Neural progenitor cell (in vitro differentiated cells): Measurements from ENCODE around the gene ZNF106. TPM values are rescaled to one million over a fixed set of nuclear protein-coding genes. Genes with fewer than 3 reads are reported as not detected.
A peak's percentile ranks its signal among the peaks of the same experiment; 100 is the strongest.

Experiments
- DNase-seq: peaks from one replicate; pipeline ENCODE4 v3.0.0-alpha.2; 2016; ENCODE audit warnings: low spot score
- H2AFZ ChIP-seq: fragments of 200-600 bp; sonication (generic); replicated peaks from 2 replicates; pipeline ENCODE4 v1.6.1; 2016; ENCODE audit warnings: antibody characterized with exemption
- H3F3A ChIP-seq: fragments of 200-600 bp; sonication (generic); 2 replicates; pipeline ENCODE4 v1.6.1; 2016; ENCODE audit warnings: antibody characterized with exemption, low read depth
- H3K27ac ChIP-seq: fragments of 200-600 bp; sonication (generic); 2 replicates; pipeline ENCODE4 v1.5.1; 2016; ENCODE audit warnings: mild to moderate bottlenecking
- H3K27me3 ChIP-seq: fragments of 200-600 bp; sonication (generic); 2 replicates; pipeline ENCODE4 v1.6.1; 2016; ENCODE audit warnings: mild to moderate bottlenecking, moderate library complexity
- H3K36me3 ChIP-seq: fragments of 200-600 bp; sonication (generic); 2 replicates; pipeline ENCODE4 v1.5.1; 2016
- H3K4me1 ChIP-seq: fragments of 200-600 bp; sonication (generic); 2 replicates; pipeline ENCODE4 v1.6.1; 2016; ENCODE audit warnings: mixed run types
- H3K4me2 ChIP-seq: fragments of 200-600 bp; sonication (generic); 2 replicates; pipeline ENCODE4 v1.6.1; 2016
- H3K4me3 ChIP-seq: fragments of 200-600 bp; sonication (generic); 2 replicates; pipeline ENCODE4 v1.5.1; 2016
- H3K79me2 ChIP-seq: fragments of 200-600 bp; sonication (generic); 2 replicates; pipeline ENCODE4 v1.6.1; 2016; ENCODE audit warnings: low read depth
- H3K9ac ChIP-seq: fragments of 200-600 bp; sonication (generic); 2 replicates; pipeline ENCODE4 v1.6.1; 2016
- H3K9me3 ChIP-seq: fragments of 200-600 bp; sonication (generic); 2 replicates; pipeline ENCODE4 v1.5.1; 2016; ENCODE audit warnings: low read depth
- H4K20me1 ChIP-seq: fragments of 200-600 bp; sonication (generic); 2 replicates; pipeline ENCODE4 v1.6.1; 2016; ENCODE audit warnings: low read depth
- H3K27ac Mint-ChIP-seq: 3 replicates; pipeline ENCODE4 v1.8.0; 2021; ENCODE audit warnings: mixed read lengths
- H3K27me3 Mint-ChIP-seq: 2 replicates; pipeline ENCODE4 v1.8.0; 2022; ENCODE audit warnings: low read depth, mild to moderate bottlenecking, inconsistent platforms, moderate library complexity, mixed read lengths; ENCODE audit not compliant: insufficient read depth
- H3K36me3 Mint-ChIP-seq: 3 replicates; pipeline ENCODE4 v1.8.0; 2021; ENCODE audit warnings: mixed read lengths
- H3K4me1 Mint-ChIP-seq: 3 replicates; pipeline ENCODE4 v1.8.0; 2021; ENCODE audit warnings: mixed read lengths
- H3K4me3 Mint-ChIP-seq: 3 replicates; pipeline ENCODE4 v1.8.0; 2021; ENCODE audit warnings: mild to moderate bottlenecking, moderate library complexity, mixed read lengths
- H3K9me3 Mint-ChIP-seq: 3 replicates; pipeline ENCODE4 v1.8.0; 2020; ENCODE audit warnings: mixed read lengths
- EZH2 ChIP-seq: fragments of 200-600 bp; sonication (generic); IDR thresholded peaks from 2 replicates; pipeline ENCODE4 v1.6.1; 2017; ENCODE audit warnings: antibody characterized with exemption, mild to moderate bottlenecking, moderate library complexity
- EZH2phosphoT487 ChIP-seq: fragments of 200-600 bp; sonication (generic); IDR thresholded peaks from 2 replicates; pipeline ENCODE4 v1.6.1; 2017; ENCODE audit warnings: antibody characterized with exemption
- total RNA-seq: library from RNA; depleted of rRNA; stranded (reverse); fragments of >200 nt; gene quantifications from 2 replicates; pipeline ENCODE4 v1.2.3, GENCODE V29; 2015; ENCODE audit warnings: low replicate concordance
- TF ChIP-seq, protein P1 (sequence below): fragments of 200-600 bp; sonication (generic); IDR thresholded peaks from 2 replicates; pipeline ENCODE4 v1.5.1; 2017; ENCODE audit warnings: antibody characterized with exemption, mild to moderate bottlenecking

The ZNF106 gene
- total RNA-seq, 1 donor from 2014 or later: 72.2 TPM

DNA sequence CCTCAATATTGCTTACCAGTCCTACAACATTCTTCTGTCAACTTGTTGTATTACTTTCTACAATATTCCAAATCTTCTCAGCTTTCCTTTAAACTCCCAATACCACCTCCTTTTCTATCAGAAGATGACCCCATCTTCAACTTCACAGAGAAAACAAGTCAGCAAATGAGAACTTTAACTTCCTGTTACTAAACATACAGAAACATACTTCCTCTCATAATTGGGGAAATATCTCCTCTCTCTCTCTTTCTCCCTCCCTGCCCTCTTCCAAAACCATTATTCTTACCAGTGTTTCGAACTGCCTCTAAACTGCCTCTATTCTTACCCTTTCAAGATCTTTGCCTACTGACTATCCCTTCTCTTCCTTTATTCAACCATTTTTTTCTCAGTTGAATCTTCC is 2.7 kb upstream of the ZNF106 start:
- Histone ChIP-seq H3K4me3 (no peak overlapping the region), H3K4me1 (peaks cover 10% of the 10 kb centered on the region), H3K9ac (no peak overlapping the region), H3K79me2 (peaks cover 49% of the 10 kb centered on the region), H3K27me3 (no peaks in the 10 kb centered on the region), H3K27ac (no peak overlapping the region), H3K4me2 (no peak overlapping the region), H4K20me1 (no peaks in the 10 kb centered on the region), H3F3A (peaks cover 25% of the 10 kb centered on the region), H3K9me3 (no peaks in the 10 kb centered on the region), H2AFZ (no peak overlapping the region), H3K36me3 (no peaks in the 10 kb centered on the region)
- peak overlapping the region; percentile 22 for H3K4me3 Mint-ChIP-seq
- H3K9me3 Mint-ChIP-seq: no peaks in the 10 kb centered on the region
- TF ChIP-seq EZH2 (no peak), EZH2phosphoT487 (no peak)
- TF ChIP-seq, protein P1, sequence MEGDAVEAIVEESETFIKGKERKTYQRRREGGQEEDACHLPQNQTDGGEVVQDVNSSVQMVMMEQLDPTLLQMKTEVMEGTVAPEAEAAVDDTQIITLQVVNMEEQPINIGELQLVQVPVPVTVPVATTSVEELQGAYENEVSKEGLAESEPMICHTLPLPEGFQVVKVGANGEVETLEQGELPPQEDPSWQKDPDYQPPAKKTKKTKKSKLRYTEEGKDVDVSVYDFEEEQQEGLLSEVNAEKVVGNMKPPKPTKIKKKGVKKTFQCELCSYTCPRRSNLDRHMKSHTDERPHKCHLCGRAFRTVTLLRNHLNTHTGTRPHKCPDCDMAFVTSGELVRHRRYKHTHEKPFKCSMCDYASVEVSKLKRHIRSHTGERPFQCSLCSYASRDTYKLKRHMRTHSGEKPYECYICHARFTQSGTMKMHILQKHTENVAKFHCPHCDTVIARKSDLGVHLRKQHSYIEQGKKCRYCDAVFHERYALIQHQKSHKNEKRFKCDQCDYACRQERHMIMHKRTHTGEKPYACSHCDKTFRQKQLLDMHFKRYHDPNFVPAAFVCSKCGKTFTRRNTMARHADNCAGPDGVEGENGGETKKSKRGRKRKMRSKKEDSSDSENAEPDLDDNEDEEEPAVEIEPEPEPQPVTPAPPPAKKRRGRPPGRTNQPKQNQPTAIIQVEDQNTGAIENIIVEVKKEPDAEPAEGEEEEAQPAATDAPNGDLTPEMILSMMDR: no peak
- no peak overlapping the region for H3K27ac Mint-ChIP-seq
- H3K27me3 Mint-ChIP-seq: peaks cover 2% of the 10 kb centered on the region
- H3K36me3 Mint-ChIP-seq: no peaks in the 10 kb centered on the region
- peaks cover 29% of the 10 kb centered on the region for H3K4me1 Mint-ChIP-seq
- DNase-seq: no peak

DNA sequence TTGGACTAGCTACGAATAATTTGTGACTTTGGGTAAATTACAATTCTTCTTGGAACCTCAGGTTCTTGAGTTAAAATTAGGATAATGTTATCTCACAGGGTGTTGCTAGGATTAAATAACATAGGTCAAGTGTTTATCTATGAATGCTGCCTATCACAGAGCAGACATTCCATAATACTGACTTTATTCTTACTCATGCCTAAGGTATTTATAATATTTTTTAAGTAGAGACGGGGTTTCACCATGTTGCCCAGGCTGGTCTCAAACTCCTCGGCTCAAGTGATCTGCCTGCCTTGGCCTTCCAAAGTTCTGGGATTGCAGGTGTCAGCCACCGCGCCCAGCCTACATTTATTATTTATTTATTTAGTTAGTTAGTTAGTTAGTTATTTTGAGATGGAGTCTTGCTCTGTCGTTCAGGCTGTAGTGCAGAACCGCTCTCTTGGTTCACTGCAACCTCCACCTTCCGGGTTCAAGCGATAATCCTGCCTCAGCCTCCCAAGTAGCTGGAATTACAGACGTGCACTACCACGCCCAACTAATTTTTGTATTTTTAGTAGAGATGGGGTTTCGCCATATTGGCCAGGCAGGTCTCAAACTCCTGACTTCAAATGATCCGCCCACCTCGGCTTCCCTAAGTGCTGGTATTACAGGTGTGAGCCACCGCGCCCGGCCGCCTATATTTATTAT is 741 bp upstream of the ZNF106 start:
- Histone ChIP-seq H2AFZ (peak overlapping the region; percentile 97), H3K4me1 (peaks cover 10% of the 10 kb centered on the region)
- no peaks in the 10 kb centered on the region for H3K9me3 Mint-ChIP-seq

GRCh38 chr15:42490291-42490670 is 660 bp downstream of the ZNF106 start:
- Histone ChIP-seq H3K4me2 (peak overlapping the region; percentile 91), H3K9me3 (no peaks in the 10 kb centered on the region), H4K20me1 (no peaks in the 10 kb centered on the region), H3K27ac (no peak overlapping the region), H3K27me3 (no peaks in the 10 kb centered on the region), H2AFZ (peak overlapping the region; percentile 97), H3F3A (peaks cover 21% of the 10 kb centered on the region), H3K4me3 (peak overlapping the region; percentile 69), H3K4me1 (peaks cover 4% of the 10 kb centered on the region), H3K9ac (peak overlapping the region; percentile 48), H3K79me2 (peaks cover 40% of the 10 kb centered on the region), H3K36me3 (no peaks in the 10 kb centered on the region)
- Mint-ChIP-seq H3K4me3 (peak overlapping the region; percentile 88), H3K27ac (peak overlapping the region; percentile 100), H3K9me3 (no peaks in the 10 kb centered on the region), H3K36me3 (peaks cover 6% of the 10 kb centered on the region), H3K27me3 (peaks cover 2% of the 10 kb centered on the region), H3K4me1 (peaks cover 20% of the 10 kb centered on the region)
- TF ChIP-seq, protein P1: no peak
- TF ChIP-seq EZH2phosphoT487 (no peak), EZH2 (no peak)
- no peak for DNase-seq

More for the DNA sequence above, 741 bp upstream of the ZNF106 start:
- no peaks in the 10 kb centered on the region for H4K20me1 ChIP-seq
- H3K4me2 ChIP-seq: peak overlapping the region; percentile 91
- H3F3A ChIP-seq: peaks cover 25% of the 10 kb centered on the region
- Mint-ChIP-seq H3K4me1 (peaks cover 33% of the 10 kb centered on the region), H3K27ac (peak overlapping the region; percentile 100), H3K4me3 (peak overlapping the region; percentile 88), H3K27me3 (peaks cover 2% of the 10 kb centered on the region), H3K36me3 (peaks cover 6% of the 10 kb centered on the region)
- H3K27ac ChIP-seq: peak overlapping the region; percentile 87
- no peaks in the 10 kb centered on the region for H3K9me3 ChIP-seq
- TF ChIP-seq, protein P1: no peak
- TF ChIP-seq EZH2: no peak
- no peak for TF ChIP-seq EZH2phosphoT487
- DNase-seq: no peak
- H3K9ac ChIP-seq: peak overlapping the region; percentile 70
- H3K36me3 ChIP-seq: no peaks in the 10 kb centered on the region
- H3K79me2 ChIP-seq: peaks cover 44% of the 10 kb centered on the region
- peak overlapping the region; percentile 69 for H3K4me3 ChIP-seq
- no peaks in the 10 kb centered on the region for H3K27me3 ChIP-seq
